ENCODE results near the gene RSPRY1.

Gene RSPRY1

GRCh38 chr16:57235128-57236021 lies 49.2 kb downstream of the RSPRY1 start:
- no peak overlapping the region for H3K4me3 ChIP-seq (ENCODE audit: low read length)
- no peak for DNase-seq (ENCODE audit: low read depth)
- no peak for TF ChIP-seq CTCF (conservative IDR thresholded peaks at IDR 0.05; ENCODE audit: low read depth, low read length)

GRCh38 chr16:57236022-57236350 lies 49.9 kb downstream of the RSPRY1 start:
- no peak overlapping the region for H3K4me3 ChIP-seq (ENCODE audit: low read length)
- DNase-seq (ENCODE audit: low read depth): no peak
- TF ChIP-seq CTCF (conservative IDR thresholded peaks at IDR 0.05; ENCODE audit: low read depth, low read length): no peak

- DNase-seq (ENCODE audit: low read depth): no peak
- H3K4me3 ChIP-seq (ENCODE audit: low read length): no peak overlapping the region
- TF ChIP-seq CTCF (conservative IDR thresholded peaks at IDR 0.05; ENCODE audit: low read depth, low read length): no peak
Measured at GRCh38 chr16:57238682-57239081, 52.6 kb downstream of the RSPRY1 start.

GRCh38 chr16:57239107-57239506 lies 53.0 kb downstream of the RSPRY1 start:
- DNase-seq (ENCODE audit: low read depth): no peak
- no peak for TF ChIP-seq CTCF (conservative IDR thresholded peaks at IDR 0.05; ENCODE audit: low read depth, low read length)
- H3K4me3 ChIP-seq (ENCODE audit: low read length): no peak overlapping the region

- DNase-seq (ENCODE audit: low read depth): no peak
- H3K4me3 ChIP-seq (ENCODE audit: low read length): no peak overlapping the region
- TF ChIP-seq CTCF (conservative IDR thresholded peaks at IDR 0.05; ENCODE audit: low read depth, low read length): no peak
Measured at GRCh38 chr16:57240851-57241250, 54.7 kb downstream of the RSPRY1 start.

DNA sequence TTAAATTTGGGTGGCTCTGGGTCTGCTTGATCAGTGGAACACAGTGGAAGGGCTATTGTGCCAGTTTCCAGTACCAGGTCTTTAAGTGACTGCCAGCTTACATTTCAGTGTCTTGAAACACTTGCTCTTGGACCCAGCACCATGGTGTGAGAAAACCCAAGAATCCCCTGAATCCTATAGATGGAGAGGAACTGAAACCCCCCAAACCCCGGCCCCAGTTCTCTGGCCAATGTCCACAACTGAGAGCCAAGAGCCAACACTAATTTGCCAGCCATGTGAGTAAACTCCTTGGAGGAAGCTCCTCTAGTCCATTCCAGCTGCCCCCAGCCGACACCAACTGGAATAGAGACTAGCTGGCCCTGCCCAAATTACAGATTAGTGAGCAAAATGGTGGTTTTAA lies 56.5 kb downstream of the RSPRY1 start:
- no peak for DNase-seq (ENCODE audit: low read depth)
- TF ChIP-seq CTCF (conservative IDR thresholded peaks at IDR 0.05; ENCODE audit: low read depth, low read length): no peak

GRCh38 chr16:57244463-57244766 lies 58.3 kb downstream of the RSPRY1 start:
- DNase-seq (ENCODE audit: low read depth): no peak
- no peak for TF ChIP-seq CTCF (conservative IDR thresholded peaks at IDR 0.05; ENCODE audit: low read depth, low read length)
- peak overlapping the region; percentile 61 for H3K4me3 ChIP-seq (ENCODE audit: low read length)

More for the DNA sequence above, 56.5 kb downstream of the RSPRY1 start:
- H3K4me3 ChIP-seq (ENCODE audit: low read length): no peak overlapping the region

Measured in retinal pigment epithelial cell (primary cell).